A673 (cell line): Measurements from ENCODE around the gene DPYD. TPM values are rescaled to one million over a fixed set of nuclear protein-coding genes. Genes with fewer than 3 reads are reported as not detected.

Experiments used
- BruUV-seq: library from RNA; stranded (reverse); fragments of 400-500 nt; replicated peaks from 2 replicates; lab custom pipeline; 2021; lab: Mats Ljungman, UMichigan
- CTCF ChIA-PET: fragments of 300-600 bp; sonication (Branson Sonifier 250); formaldehyde crosslinking; loops from one replicate; lab custom pipeline; 2022; ENCODE audit warnings: antibody characterized with exemption; lab: Charles Lee
- POLR2A ChIA-PET: fragments of 300-600 bp; sonication (Branson Sonifier 250); formaldehyde crosslinking; loops from one replicate; lab custom pipeline; 2022; ENCODE audit warnings: antibody characterized with exemption; ENCODE audit not compliant: low non-redundant PET; lab: Charles Lee
- DNase-seq: peaks from one replicate; pipeline ENCODE4 v3.0.0-alpha.2; 2015; ENCODE audit warnings: low spot score
- H3K27ac ChIP-seq: fragments of 200-600 bp; sonication (generic); 2 replicates; pipeline ENCODE4 v1.5.1; 2016; ENCODE audit warnings: mixed run types, low read depth, mild to moderate bottlenecking, mixed read lengths, antibody characterized with exemption, low read length; ENCODE audit not compliant: poor library complexity, severe bottlenecking
- H3K27me3 ChIP-seq: fragments of 200-600 bp; sonication (generic); replicated peaks from 2 replicates; pipeline ENCODE4 v1.6.1; 2017; ENCODE audit warnings: mixed run types, low read depth, mild to moderate bottlenecking, mixed read lengths, antibody characterized with exemption, low read length; ENCODE audit not compliant: insufficient read depth, poor library complexity
- H3K36me3 ChIP-seq: fragments of 200-600 bp; sonication (generic); 2 replicates; pipeline ENCODE4 v1.6.1; 2016; ENCODE audit warnings: mixed run types, mild to moderate bottlenecking, mixed read lengths, antibody characterized with exemption, low read length; ENCODE audit not compliant: insufficient read depth, poor library complexity, severe bottlenecking
- H3K4me1 ChIP-seq: fragments of 200-600 bp; sonication (generic); 2 replicates; pipeline ENCODE4 v1.6.1; 2017; ENCODE audit warnings: mixed run types, mild to moderate bottlenecking, mixed read lengths, antibody characterized with exemption, low read length; ENCODE audit not compliant: insufficient read depth, poor library complexity, severe bottlenecking
- H3K4me3 ChIP-seq: fragments of 200-600 bp; sonication (generic); 2 replicates; pipeline ENCODE4 v1.5.1; 2016; ENCODE audit warnings: low read depth, mixed run types, mild to moderate bottlenecking, mixed read lengths, low read length; ENCODE audit not compliant: poor library complexity, severe bottlenecking
- H3K9me3 ChIP-seq: fragments of 200-600 bp; sonication (generic); 2 replicates; pipeline ENCODE4 v1.6.1; 2016; ENCODE audit warnings: mixed run types, low read depth, mild to moderate bottlenecking, mixed read lengths, antibody characterized with exemption, low read length; ENCODE audit not compliant: poor library complexity, severe bottlenecking
- CTCF ChIP-seq: fragments of 300-800, 200-600 bp; sonication (generic); conservative IDR thresholded peaks from 2 replicates; pipeline ENCODE4 v1.5.1; 2017; ENCODE audit warnings: low read depth, mild to moderate bottlenecking, antibody characterized with exemption, low read length, moderate library complexity, mixed read lengths
- EZH2 ChIP-seq: fragments of 200-600 bp; sonication (generic); IDR thresholded peaks from 2 replicates; pipeline ENCODE4 v1.6.1; 2017; ENCODE audit warnings: borderline replicate concordance, low read depth, mild to moderate bottlenecking, mixed read lengths, antibody characterized with exemption, low read length; ENCODE audit not compliant: poor library complexity, severe bottlenecking
- intact Hi-C: fragments of 100-400 bp; cut with micrococcal nuclease; formaldehyde crosslinking; loops from one replicate; pipeline ENCODE4 v1.10.0; 2022; ENCODE audit not compliant: unreplicated experiment
- total RNA-seq: library from RNA; stranded (reverse); gene quantifications from 2 replicates; pipeline ENCODE4 v1.2.3, GENCODE V29; 2021

The DPYD gene
- total RNA-seq, 1 experiment from 2014 or later = 13.4 TPM

- CTCF ChIA-PET = no interaction called here
- BruUV-seq = no TSS peak
- intact Hi-C loops = no loop called here
Measured at GRCh38 chr1:97091263-97091662, 829.6 kb downstream of the DPYD start.

GRCh38 chr1:97090725-97091124, 830.1 kb downstream of the DPYD start:
- intact Hi-C loops = no loop called here
- CTCF ChIA-PET = no interaction called here
- H3K4me1 ChIP-seq = no peaks in the 10 kb centered on the region
- no peak for DNase-seq
- no peaks in the 10 kb centered on the region for H3K27me3 ChIP-seq
- POLR2A ChIA-PET = no interaction called here
- H3K27ac ChIP-seq = no peak overlapping the region
- H3K36me3 ChIP-seq = no peaks in the 10 kb centered on the region
- no TSS peak for BruUV-seq
- TF ChIP-seq CTCF (no peak), EZH2 (no peak)
- no peak overlapping the region for H3K4me3 ChIP-seq
- no peaks in the 10 kb centered on the region for H3K9me3 ChIP-seq

More at GRCh38 chr1:97091263-97091662, 829.6 kb downstream of the DPYD start:
- H3K27me3 ChIP-seq = no peaks in the 10 kb centered on the region
- no peak overlapping the region for H3K4me3 ChIP-seq
- no peak overlapping the region for H3K27ac ChIP-seq
- no peaks in the 10 kb centered on the region for H3K4me1 ChIP-seq
- DNase-seq = no peak
- H3K9me3 ChIP-seq = no peaks in the 10 kb centered on the region
- POLR2A ChIA-PET = no interaction called here
- no peaks in the 10 kb centered on the region for H3K36me3 ChIP-seq
- TF ChIP-seq EZH2 (no peak), CTCF (no peak)

DNA sequence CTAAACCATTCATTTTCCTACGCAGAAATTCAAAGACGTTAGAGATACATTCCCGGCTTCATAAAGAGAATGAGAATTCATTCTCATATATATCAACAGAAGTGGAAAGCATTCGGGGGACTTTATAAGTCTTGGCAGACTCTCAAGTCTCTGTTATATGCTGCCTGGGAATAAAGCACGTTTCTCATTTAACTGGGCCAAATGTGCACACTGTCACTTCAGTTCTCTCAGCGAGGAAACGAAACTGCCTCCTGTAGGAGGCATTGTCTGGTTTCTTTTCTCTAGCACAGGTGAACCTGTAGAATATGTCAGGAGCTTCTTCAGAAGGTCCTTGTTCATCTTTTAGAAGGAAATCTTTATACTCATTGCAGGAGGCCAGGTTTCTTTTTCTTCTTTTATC, 831.7 kb downstream of the DPYD start:
- TF ChIP-seq CTCF (no peak), EZH2 (no peak)
- Histone ChIP-seq H3K4me3 (no peak overlapping the region), H3K9me3 (no peaks in the 10 kb centered on the region), H3K36me3 (no peaks in the 10 kb centered on the region), H3K27ac (no peak overlapping the region), H3K4me1 (no peaks in the 10 kb centered on the region), H3K27me3 (no peaks in the 10 kb centered on the region)
- CTCF ChIA-PET = no interaction called here
- BruUV-seq = no TSS peak
- intact Hi-C loops = no loop called here
- POLR2A ChIA-PET = no interaction called here
- no peak for DNase-seq
